Mesenchymal stem cell (in vitro differentiated cells and primary cell): ENCODE results near the gene TP53BP2.

Experiments
- DNase-seq: peaks from one replicate; pipeline ENCODE4 v3.0.0-alpha.2; 2013
- H2AFZ ChIP-seq: one replicate; pipeline ENCODE4 v1.6.1; 2013; ENCODE audit warnings: low read depth, mild to moderate bottlenecking, control low read depth, inconsistent platforms, low read length, moderate library complexity
- H2AK5ac ChIP-seq: 2 replicates; pipeline ENCODE4 v1.6.1; 2013; ENCODE audit warnings: low read length, moderate library complexity, mild to moderate bottlenecking, inconsistent platforms; ENCODE audit not compliant: severe bottlenecking
- H2BK120ac ChIP-seq: one replicate; pipeline ENCODE4 v1.6.1; 2013; ENCODE audit warnings: low read depth, mild to moderate bottlenecking, inconsistent platforms, low read length, moderate library complexity
- H2BK12ac ChIP-seq, 2 experiments: one replicate each; pipeline ENCODE4 v1.6.1; 2013; ENCODE audit warnings: inconsistent platforms in 2 of 2, low read length in 2 of 2, mild to moderate bottlenecking in 2 of 2, moderate library complexity in 2 of 2, control low read depth in 1 of 2
- H2BK15ac ChIP-seq: one replicate; pipeline ENCODE4 v1.6.1; 2013; ENCODE audit warnings: mild to moderate bottlenecking, low read depth, inconsistent platforms; ENCODE audit not compliant: poor library complexity, severe bottlenecking
- H2BK5ac ChIP-seq: 2 replicates; pipeline ENCODE4 v1.6.1; 2013; ENCODE audit warnings: low read depth, mild to moderate bottlenecking, low read length, control low read depth, inconsistent platforms; ENCODE audit not compliant: poor library complexity, severe bottlenecking
- H3K14ac ChIP-seq, 2 experiments: one replicate each; pipeline ENCODE4 v1.6.1; 2013; ENCODE audit warnings: inconsistent platforms in 2 of 2, low read length in 2 of 2, control low read depth in 1 of 2, mild to moderate bottlenecking in 1 of 2, moderate library complexity in 1 of 2
- H3K18ac ChIP-seq, 2 experiments: one replicate each; pipeline ENCODE4 v1.6.1; 2013; ENCODE audit warnings: inconsistent platforms in 2 of 2, low read length in 2 of 2, control low read depth in 1 of 2, low read depth in 1 of 2, mild to moderate bottlenecking in 1 of 2
- H3K23ac ChIP-seq, 2 experiments: one replicate each; pipeline ENCODE4 v1.6.1; 2013; ENCODE audit warnings: inconsistent platforms in 2 of 2, low read length in 2 of 2, mild to moderate bottlenecking in 2 of 2, moderate library complexity in 2 of 2, control low read depth in 1 of 2
- H3K27ac ChIP-seq: 2 replicates; pipeline ENCODE4 v1.5.1; 2013; ENCODE audit warnings: mild to moderate bottlenecking, moderate library complexity, low read length, control low read depth, inconsistent platforms; ENCODE audit not compliant: poor library complexity, severe bottlenecking
- H3K27me3 ChIP-seq, 2 experiments: 2 replicates each; pipeline versions ENCODE4 v1.6.1 to v1.7.0; 2013; ENCODE audit warnings: low read length in 2 of 2, mild to moderate bottlenecking in 2 of 2, moderate library complexity in 2 of 2, control low read depth in 1 of 2, inconsistent platforms in 1 of 2; ENCODE audit not compliant: control insufficient read depth in 1 of 2, insufficient read depth in 1 of 2
- H3K36me3 ChIP-seq, 2 experiments: 2 replicates each; pipeline versions ENCODE4 v1.6.1 to v1.7.0; 2013; ENCODE audit warnings: low read length in 2 of 2, control low read depth in 1 of 2, inconsistent platforms in 1 of 2, low read depth in 1 of 2, mild to moderate bottlenecking in 1 of 2; ENCODE audit not compliant: insufficient read depth in 2 of 2, control insufficient read depth in 1 of 2
- H3K4ac ChIP-seq, 2 experiments: one replicate each; pipeline ENCODE4 v1.6.1; 2013; ENCODE audit warnings: inconsistent platforms in 2 of 2, low read length in 2 of 2, mild to moderate bottlenecking in 2 of 2, moderate library complexity in 2 of 2, control low read depth in 1 of 2, low read depth in 1 of 2
- H3K4me1 ChIP-seq: 2 replicates; pipeline ENCODE4 v1.6.1; 2013; ENCODE audit warnings: low read depth, low read length, control low read depth; ENCODE audit not compliant: control insufficient read depth, insufficient read depth
- H3K4me2 ChIP-seq: 2 replicates; pipeline ENCODE4 v1.6.1; 2013; ENCODE audit warnings: low read length, mild to moderate bottlenecking, inconsistent platforms; ENCODE audit not compliant: poor library complexity, severe bottlenecking
- H3K4me3 ChIP-seq, 2 experiments: 2 replicates each; pipeline versions ENCODE4 v1.5.1 to v1.7.0; 2013; ENCODE audit warnings: low read length in 2 of 2, mild to moderate bottlenecking in 2 of 2, control low read depth in 1 of 2, low read depth in 1 of 2; ENCODE audit not compliant: insufficient read depth in 1 of 2
- H3K79me1 ChIP-seq: replicated peaks from 2 replicates; pipeline ENCODE4 v1.6.1; 2013; ENCODE audit warnings: mild to moderate bottlenecking, control low read depth, low read length, inconsistent platforms; ENCODE audit not compliant: poor library complexity, severe bottlenecking
- H3K9ac ChIP-seq: 2 replicates; pipeline ENCODE4 v1.7.0; 2013; ENCODE audit warnings: mild to moderate bottlenecking, low read length, moderate library complexity
- H3K9me3 ChIP-seq: 2 replicates; pipeline ENCODE4 v1.7.0; 2013; ENCODE audit warnings: mild to moderate bottlenecking, low read length; ENCODE audit not compliant: control insufficient read depth
- H4K8ac ChIP-seq: one replicate; pipeline ENCODE4 v1.6.1; 2013; ENCODE audit warnings: inconsistent platforms, mild to moderate bottlenecking, low read length, moderate library complexity
- H4K91ac ChIP-seq: one replicate; pipeline ENCODE4 v1.6.1; 2013; ENCODE audit warnings: mild to moderate bottlenecking, low read length, inconsistent platforms
- WGBS: methylation state at CpG from one replicate; pipeline ENCODE4 v1.1.7; 2013; ENCODE audit warnings: mixed read lengths; 5-methylcytosine and 5-hydroxymethylcytosine counted together

The TP53BP2 gene

GRCh38 chr1:223776826-223777454 is 68.8 kb downstream of the TP53BP2 start:
- H2BK12ac ChIP-seq: peak overlapping the region in 1 of 2 experiments; percentile 42
- no peak overlapping the region for H2AFZ ChIP-seq
- H2BK15ac ChIP-seq: no peak overlapping the region
- H3K18ac ChIP-seq: peak overlapping the region in 1 of 2 experiments; percentile 46
- H3K9ac ChIP-seq: no peak overlapping the region
- H3K4me3 ChIP-seq: no peak overlapping the region
- H2BK120ac ChIP-seq: no peak overlapping the region
- H3K9me3 ChIP-seq: no peaks in the 10 kb centered on the region
- H3K4me2 ChIP-seq: no peak overlapping the region
- peaks cover 17% of the 10 kb centered on the region for H3K4me1 ChIP-seq
- H3K27ac ChIP-seq: peak overlapping the region; percentile 83
- no peaks in the 10 kb centered on the region for H3K27me3 ChIP-seq
- no peak overlapping the region for H4K91ac ChIP-seq
- DNase-seq: no peak
- H3K14ac ChIP-seq: no peak overlapping the region
- 87% methylated on average over 10 of the region's 10 CpGs for WGBS
- no peaks in the 10 kb centered on the region for H3K79me1 ChIP-seq
- no peak overlapping the region for H3K23ac ChIP-seq
- H3K36me3 ChIP-seq: peaks cover 31 to 86% of the 10 kb centered on the region in 2 experiments
- no peak overlapping the region for H2BK5ac ChIP-seq
- H3K4ac ChIP-seq: no peak overlapping the region
- no peak overlapping the region for H4K8ac ChIP-seq
- peak overlapping the region; percentile 5 for H2AK5ac ChIP-seq

GRCh38 chr1:223776075-223776814 is 69.5 kb downstream of the TP53BP2 start:
- Histone ChIP-seq H3K4me2 (no peak overlapping the region), H4K8ac (peak overlapping the region; percentile 8), H3K4me1 (peaks cover 17% of the 10 kb centered on the region), H2BK12ac (peak overlapping the region in 1 of 2 experiments; percentile 15), H3K4ac (no peak overlapping the region), H3K79me1 (no peaks in the 10 kb centered on the region), H3K36me3 (peaks cover 31 to 91% of the 10 kb centered on the region in 2 experiments), H2BK15ac (no peak overlapping the region), H3K27ac (peak overlapping the region; percentile 83), H3K9me3 (no peaks in the 10 kb centered on the region), H2AK5ac (peak overlapping the region; percentile 54), H3K9ac (peak overlapping the region; percentile 37), H2AFZ (no peak overlapping the region), H2BK120ac (no peak overlapping the region), H4K91ac (no peak overlapping the region), H2BK5ac (no peak overlapping the region), H3K23ac (peak overlapping the region in 1 of 2 experiments; percentile 11), H3K27me3 (no peaks in the 10 kb centered on the region), H3K18ac (peak overlapping the region in 1 of 2 experiments; percentile 31), H3K14ac (peak overlapping the region in 1 of 2 experiments; percentile 4), H3K4me3 (no peak overlapping the region)
- DNase-seq: peak; percentile 85
- WGBS: 51% methylated on average over 9 of the region's 9 CpGs

GRCh38 chr1:223775711-223776074 is 70.1 kb downstream of the TP53BP2 start:
- Histone ChIP-seq H3K36me3 (peaks cover 36 to 92% of the 10 kb centered on the region in 2 experiments), H2BK5ac (no peak overlapping the region), H3K4me3 (peak overlapping the region in 1 of 2 experiments; percentile 39), H3K23ac (no peak overlapping the region), H2AK5ac (no peak overlapping the region), H3K4me2 (no peak overlapping the region), H3K4me1 (peaks cover 22% of the 10 kb centered on the region), H3K9ac (peak overlapping the region; percentile 37), H2BK120ac (no peak overlapping the region), H4K91ac (no peak overlapping the region), H2BK15ac (no peak overlapping the region), H3K27ac (peak overlapping the region; percentile 83), H3K79me1 (no peaks in the 10 kb centered on the region), H2AFZ (no peak overlapping the region), H3K27me3 (no peaks in the 10 kb centered on the region), H3K9me3 (no peaks in the 10 kb centered on the region), H3K4ac (no peak overlapping the region), H3K18ac (no peak overlapping the region), H3K14ac (no peak overlapping the region), H2BK12ac (no peak overlapping the region), H4K8ac (no peak overlapping the region)
- no peak for DNase-seq
- no CpG with 5 or more reads among the region's 1 CpG for whole genome bisulfite sequencing

- Histone ChIP-seq H2BK120ac (no peak overlapping the region), H2AK5ac (no peak overlapping the region), H3K27me3 (no peaks in the 10 kb centered on the region), H3K9me3 (no peaks in the 10 kb centered on the region), H3K9ac (peak overlapping the region; percentile 37), H3K4me3 (peak overlapping the region in 1 of 2 experiments; percentile 39), H3K18ac (no peak overlapping the region), H2BK15ac (no peak overlapping the region), H3K23ac (no peak overlapping the region), H3K79me1 (no peaks in the 10 kb centered on the region), H3K27ac (peak overlapping the region; percentile 83), H3K14ac (no peak overlapping the region), H3K4me1 (peaks cover 24% of the 10 kb centered on the region), H2AFZ (no peak overlapping the region), H2BK5ac (no peak overlapping the region), H3K36me3 (peaks cover 34 to 92% of the 10 kb centered on the region in 2 experiments), H3K4ac (no peak overlapping the region), H2BK12ac (no peak overlapping the region), H4K8ac (no peak overlapping the region), H3K4me2 (no peak overlapping the region), H4K91ac (no peak overlapping the region)
- 53% methylated on average over 3 of the region's 4 CpGs for WGBS
- peak; percentile 40 for DNase-seq
These were observed 70.7 kb downstream of the TP53BP2 start for GRCh38 chr1:223775054-223775453.
